Measurements from ENCODE around the gene PHACTR3.

Gene PHACTR3

GRCh38 chr20:59828125-59829053 lies 224.0 kb downstream of the PHACTR3 start:
- no peak overlapping the region for H2BK5ac ChIP-seq (ENCODE audit: low read depth, low read length, poor library complexity, severe bottlenecking)
- no peaks in the 10 kb centered on the region for H3K4me1 ChIP-seq (ENCODE audit: control insufficient read depth, insufficient read depth, low read depth, low read length)
- no peak overlapping the region for H4K8ac ChIP-seq (ENCODE audit: low read length)
- H3K4ac ChIP-seq (ENCODE audit: low read depth in 1 of 2, low read length in 2 of 2) = no peak overlapping the region
- no peak overlapping the region for H3K14ac ChIP-seq (ENCODE audit: low read length in 2 of 2)
- H3K9ac ChIP-seq (ENCODE audit: low read length) = no peak overlapping the region
- H3K18ac ChIP-seq (ENCODE audit: low read depth in 1 of 2, low read length in 2 of 2) = no peak overlapping the region
- 75% methylated on average over 13 of the region's 15 CpGs for WGBS
- no peak overlapping the region for H2BK120ac ChIP-seq (ENCODE audit: low read depth, low read length)
- no peak overlapping the region for H2BK15ac ChIP-seq (ENCODE audit: low read depth, poor library complexity, severe bottlenecking)
- H4K91ac ChIP-seq (ENCODE audit: low read length) = no peak overlapping the region
- H3K27me3 ChIP-seq (ENCODE audit: control insufficient read depth in 1 of 2, insufficient read depth in 1 of 2, low read length in 2 of 2) = peaks cover 0 to 44% of the 10 kb centered on the region in 2 experiments
- no peak overlapping the region for H3K4me2 ChIP-seq (ENCODE audit: low read length, poor library complexity, severe bottlenecking)
- H3K23ac ChIP-seq (ENCODE audit: low read length in 2 of 2) = no peak overlapping the region
- no peak overlapping the region for H3K4me3 ChIP-seq (ENCODE audit: insufficient read depth in 1 of 2, low read depth in 1 of 2, low read length in 2 of 2)
- H2AK5ac ChIP-seq (ENCODE audit: low read length, severe bottlenecking) = no peak overlapping the region
- no peaks in the 10 kb centered on the region for H3K9me3 ChIP-seq (ENCODE audit: control insufficient read depth, low read length)
- no peak overlapping the region for H2BK12ac ChIP-seq (ENCODE audit: low read length in 2 of 2)
- no peak overlapping the region for H2AFZ ChIP-seq (ENCODE audit: low read depth, low read length)
- H3K27ac ChIP-seq (ENCODE audit: low read length, poor library complexity, severe bottlenecking) = no peak overlapping the region
- H3K79me1 ChIP-seq (replicated peaks; ENCODE audit: low read length, poor library complexity, severe bottlenecking) = no peaks in the 10 kb centered on the region
- no peak for DNase-seq
- H3K36me3 ChIP-seq (ENCODE audit: control insufficient read depth in 1 of 2, insufficient read depth in 2 of 2, low read depth in 1 of 2, low read length in 2 of 2) = no peaks in the 10 kb centered on the region

GRCh38 chr20:59829054-59829785 lies 224.9 kb downstream of the PHACTR3 start:
- Histone ChIP-seq H3K18ac (ENCODE audit: low read depth in 1 of 2, low read length in 2 of 2) (no peak overlapping the region), H3K4me3 (ENCODE audit: insufficient read depth in 1 of 2, low read depth in 1 of 2, low read length in 2 of 2) (no peak overlapping the region), H3K9me3 (ENCODE audit: control insufficient read depth, low read length) (no peaks in the 10 kb centered on the region), H2AK5ac (ENCODE audit: low read length, severe bottlenecking) (no peak overlapping the region), H3K14ac (ENCODE audit: low read length in 2 of 2) (no peak overlapping the region), H3K23ac (ENCODE audit: low read length in 2 of 2) (no peak overlapping the region), H3K27ac (ENCODE audit: low read length, poor library complexity, severe bottlenecking) (no peak overlapping the region), H3K4me2 (ENCODE audit: low read length, poor library complexity, severe bottlenecking) (no peak overlapping the region), H4K91ac (ENCODE audit: low read length) (no peak overlapping the region), H3K27me3 (ENCODE audit: control insufficient read depth in 1 of 2, insufficient read depth in 1 of 2, low read length in 2 of 2) (peaks cover 0 to 51% of the 10 kb centered on the region in 2 experiments), H3K4me1 (ENCODE audit: control insufficient read depth, insufficient read depth, low read depth, low read length) (no peaks in the 10 kb centered on the region), H3K9ac (ENCODE audit: low read length) (no peak overlapping the region), H2BK5ac (ENCODE audit: low read depth, low read length, poor library complexity, severe bottlenecking) (no peak overlapping the region), H2BK120ac (ENCODE audit: low read depth, low read length) (no peak overlapping the region), H4K8ac (ENCODE audit: low read length) (no peak overlapping the region), H3K4ac (ENCODE audit: low read depth in 1 of 2, low read length in 2 of 2) (no peak overlapping the region), H2BK15ac (ENCODE audit: low read depth, poor library complexity, severe bottlenecking) (no peak overlapping the region), H3K79me1 (replicated peaks; ENCODE audit: low read length, poor library complexity, severe bottlenecking) (no peaks in the 10 kb centered on the region), H3K36me3 (ENCODE audit: control insufficient read depth in 1 of 2, insufficient read depth in 2 of 2, low read depth in 1 of 2, low read length in 2 of 2) (no peaks in the 10 kb centered on the region), H2AFZ (ENCODE audit: low read depth, low read length) (no peak overlapping the region), H2BK12ac (ENCODE audit: low read length in 2 of 2) (no peak overlapping the region)
- DNase-seq = no peak
- WGBS = 72% methylated on average over 19 of the region's 19 CpGs

- Histone ChIP-seq H3K4me2 (ENCODE audit: low read length, poor library complexity, severe bottlenecking) (no peak overlapping the region), H2AK5ac (ENCODE audit: low read length, severe bottlenecking) (no peak overlapping the region), H2BK120ac (ENCODE audit: low read depth, low read length) (no peak overlapping the region), H3K36me3 (ENCODE audit: control insufficient read depth in 1 of 2, insufficient read depth in 2 of 2, low read depth in 1 of 2, low read length in 2 of 2) (no peaks in the 10 kb centered on the region), H3K27ac (ENCODE audit: low read length, poor library complexity, severe bottlenecking) (no peak overlapping the region), H4K8ac (ENCODE audit: low read length) (no peak overlapping the region), H3K9ac (ENCODE audit: low read length) (no peak overlapping the region), H3K4me3 (ENCODE audit: insufficient read depth in 1 of 2, low read depth in 1 of 2, low read length in 2 of 2) (no peak overlapping the region), H3K4ac (ENCODE audit: low read depth in 1 of 2, low read length in 2 of 2) (no peak overlapping the region), H2BK5ac (ENCODE audit: low read depth, low read length, poor library complexity, severe bottlenecking) (no peak overlapping the region), H3K9me3 (ENCODE audit: control insufficient read depth, low read length) (no peaks in the 10 kb centered on the region), H2BK12ac (ENCODE audit: low read length in 2 of 2) (no peak overlapping the region), H3K79me1 (replicated peaks; ENCODE audit: low read length, poor library complexity, severe bottlenecking) (no peaks in the 10 kb centered on the region), H3K23ac (ENCODE audit: low read length in 2 of 2) (no peak overlapping the region), H2AFZ (ENCODE audit: low read depth, low read length) (no peak overlapping the region), H3K4me1 (ENCODE audit: control insufficient read depth, insufficient read depth, low read depth, low read length) (no peaks in the 10 kb centered on the region), H3K18ac (ENCODE audit: low read depth in 1 of 2, low read length in 2 of 2) (no peak overlapping the region), H2BK15ac (ENCODE audit: low read depth, poor library complexity, severe bottlenecking) (no peak overlapping the region), H3K14ac (ENCODE audit: low read length in 2 of 2) (no peak overlapping the region), H3K27me3 (ENCODE audit: control insufficient read depth in 1 of 2, insufficient read depth in 1 of 2, low read length in 2 of 2) (peaks cover 0 to 59% of the 10 kb centered on the region in 2 experiments), H4K91ac (ENCODE audit: low read length) (no peak overlapping the region)
- DNase-seq = no peak
- 63% methylated on average over 12 of the region's 12 CpGs for WGBS
Measured at GRCh38 chr20:59829786-59830664, 225.7 kb downstream of the PHACTR3 start.
